Keratinocyte (primary cell): ENCODE results near the gene PAQR5.

Experiments used
- CTCF ChIP-seq, 3 experiments: IDR thresholded peaks in 1 of 3; conservative IDR thresholded peaks in 1 of 3; optimal IDR thresholded peaks in 1 of 3; 2 replicates in 2 of 3; 3 replicates in 1 of 3; pipeline versions ENCODE3 to v1.5.1; 2011; ENCODE audit warnings: low read length in 3 of 3, mild to moderate bottlenecking in 3 of 3, moderate library complexity in 2 of 3, control low read depth in 1 of 3, inconsistent platforms in 1 of 3; ENCODE audit not compliant: insufficient read depth in 2 of 3; ENCODE audit errors: extremely low read depth in 1 of 3
- EZH2 ChIP-seq: IDR thresholded peaks from one replicate; pipeline ENCODE4 v1.6.1; 2012; ENCODE audit warnings: inconsistent platforms, mild to moderate bottlenecking, low read length, moderate library complexity

DNA sequence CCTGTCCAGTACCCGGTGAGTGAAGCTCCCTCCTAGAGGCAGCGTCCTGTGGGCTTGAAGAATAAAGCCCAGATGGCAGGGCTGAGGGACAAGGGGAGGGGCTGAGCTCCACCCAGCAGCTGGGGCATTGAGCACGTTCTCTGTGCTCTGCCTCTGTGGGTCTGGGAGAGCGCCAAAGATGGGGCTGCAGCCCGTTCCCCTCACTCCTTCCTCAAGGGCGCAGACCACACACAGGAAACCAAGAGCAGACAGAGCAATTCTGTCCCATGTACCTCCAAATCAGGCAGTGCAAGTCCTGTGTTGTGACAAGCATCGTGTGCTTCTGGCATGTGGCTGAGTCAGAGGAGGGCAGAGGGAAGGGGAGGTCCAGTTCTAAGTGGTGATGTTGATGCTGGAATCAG is 99.8 kb downstream of the PAQR5 start:
- TF ChIP-seq CTCF (optimal IDR thresholded peaks at IDR 0.05 in 1 of 3, IDR thresholded peaks at IDR 0.05 in 1 of 3, conservative IDR thresholded peaks at IDR 0.05 in 1 of 3; ENCODE audit: extremely low read depth in 1 of 3, insufficient read depth in 2 of 3, low read length in 3 of 3) (no peak), EZH2 (no peak)
